H9 (cell line): Measurements from ENCODE around the gene CPSF6. TPM values are rescaled to one million over a fixed set of nuclear protein-coding genes. Genes with fewer than 3 reads are reported as not detected.

Experiments used
- DNase-seq: peaks from one replicate; pipeline ENCODE4 v3.0.0-alpha.2; 2017
- H2AFZ ChIP-seq: one replicate; pipeline ENCODE4 v1.6.1; 2013; ENCODE audit warnings: mild to moderate bottlenecking, low read length, control low read depth, moderate library complexity
- H2AK5ac ChIP-seq: 2 replicates; pipeline ENCODE4 v1.6.1; 2013; ENCODE audit warnings: low read length, control low read depth, mixed read lengths; ENCODE audit not compliant: insufficient read length
- H2BK120ac ChIP-seq: one replicate; pipeline ENCODE4 v1.6.1; 2013; ENCODE audit warnings: low read depth, mild to moderate bottlenecking, low read length, control low read depth, inconsistent platforms; ENCODE audit not compliant: poor library complexity, severe bottlenecking
- H2BK12ac ChIP-seq: 2 replicates; pipeline ENCODE4 v1.6.1; 2013; ENCODE audit warnings: low read length, control low read depth, mixed read lengths, low read depth; ENCODE audit not compliant: insufficient read length
- H2BK15ac ChIP-seq: 2 replicates; pipeline ENCODE4 v1.6.1; 2013; ENCODE audit warnings: low read depth, low read length, control low read depth
- H2BK20ac ChIP-seq: one replicate; pipeline ENCODE4 v1.6.1; 2013; ENCODE audit warnings: low read depth, mild to moderate bottlenecking, low read length, control low read depth, inconsistent platforms; ENCODE audit not compliant: poor library complexity, severe bottlenecking
- H2BK5ac ChIP-seq: 2 replicates; pipeline ENCODE4 v1.6.1; 2013; ENCODE audit warnings: low read length, control low read depth, mixed read lengths; ENCODE audit not compliant: insufficient read length
- H3K14ac ChIP-seq: 2 replicates; pipeline ENCODE4 v1.6.1; 2013; ENCODE audit warnings: low read length, control low read depth; ENCODE audit not compliant: insufficient read depth
- H3K18ac ChIP-seq: 2 replicates; pipeline ENCODE4 v1.6.1; 2013; ENCODE audit warnings: low read depth, mild to moderate bottlenecking, mixed read lengths, low read length, control low read depth; ENCODE audit not compliant: insufficient read length
- H3K23ac ChIP-seq: 2 replicates; pipeline ENCODE4 v1.6.1; 2013; ENCODE audit warnings: low read length, control low read depth, mixed read lengths, low read depth; ENCODE audit not compliant: insufficient read length
- H3K23me2 ChIP-seq: 2 replicates; pipeline ENCODE4 v1.6.1; 2013; ENCODE audit warnings: low read depth, mild to moderate bottlenecking, mixed read lengths, low read length, control low read depth; ENCODE audit not compliant: insufficient read length, poor library complexity, severe bottlenecking
- H3K27ac ChIP-seq: 2 replicates; pipeline ENCODE4 v1.5.1; 2013; ENCODE audit warnings: low read length, control low read depth, mixed read lengths, low read depth; ENCODE audit not compliant: insufficient read length
- H3K27me3 ChIP-seq: 2 replicates; pipeline ENCODE4 v1.6.1; 2013; ENCODE audit warnings: low read length, control low read depth, inconsistent platforms; ENCODE audit not compliant: insufficient read depth
- H3K4ac ChIP-seq: 2 replicates; pipeline ENCODE4 v1.6.1; 2013; ENCODE audit warnings: low read depth, mild to moderate bottlenecking, control low read depth, inconsistent platforms, low read length, moderate library complexity
- H3K4me1 ChIP-seq: 2 replicates; pipeline ENCODE4 v1.6.1; 2013; ENCODE audit warnings: low read length, control low read depth, inconsistent platforms; ENCODE audit not compliant: insufficient read depth
- H3K4me2 ChIP-seq: 2 replicates; pipeline ENCODE4 v1.6.1; 2013; ENCODE audit warnings: low read length, control low read depth, mixed read lengths; ENCODE audit not compliant: insufficient read length, insufficient read depth
- H3K56ac ChIP-seq: 2 replicates; pipeline ENCODE4 v1.6.1; 2013; ENCODE audit warnings: low read depth, mild to moderate bottlenecking, mixed read lengths, low read length, control low read depth; ENCODE audit not compliant: insufficient read length
- H3K79me1 ChIP-seq: 2 replicates; pipeline ENCODE4 v1.6.1; 2013; ENCODE audit warnings: low read depth, mild to moderate bottlenecking, moderate library complexity, low read length, control low read depth, inconsistent platforms; ENCODE audit not compliant: insufficient read depth, poor library complexity, severe bottlenecking
- H3K79me2 ChIP-seq: 2 replicates; pipeline ENCODE4 v1.6.1; 2013; ENCODE audit warnings: low read length, control low read depth, inconsistent platforms; ENCODE audit not compliant: insufficient read depth
- H3K9ac ChIP-seq: 2 replicates; pipeline ENCODE4 v1.6.1; 2013; ENCODE audit warnings: low read length, control low read depth, mixed read lengths; ENCODE audit not compliant: insufficient read length; ENCODE audit errors: extremely low read depth
- H3K9me3 ChIP-seq: one replicate; pipeline ENCODE4 v1.6.1; 2013; ENCODE audit warnings: low read depth, low read length, inconsistent platforms; ENCODE audit not compliant: control insufficient read depth
- H3T11ph ChIP-seq: one replicate; pipeline ENCODE4 v1.6.1; 2013; ENCODE audit warnings: mild to moderate bottlenecking, low read length, control low read depth, inconsistent platforms
- H4K20me1 ChIP-seq: one replicate; pipeline ENCODE4 v1.6.1; 2013; ENCODE audit not compliant: control insufficient read depth, insufficient read length, insufficient read depth
- H4K5ac ChIP-seq: 2 replicates; pipeline ENCODE4 v1.6.1; 2013; ENCODE audit warnings: low read depth, mild to moderate bottlenecking, mixed read lengths, low read length, control low read depth; ENCODE audit not compliant: insufficient read length
- H4K8ac ChIP-seq: replicated peaks from 2 replicates; pipeline ENCODE4 v1.6.1; 2013; ENCODE audit warnings: low read length, control low read depth, mixed read lengths, low read depth; ENCODE audit not compliant: insufficient read length
- H4K91ac ChIP-seq: 2 replicates; pipeline ENCODE4 v1.6.1; 2013; ENCODE audit warnings: low read depth, mild to moderate bottlenecking, moderate library complexity, mixed read lengths, low read length, control low read depth; ENCODE audit not compliant: insufficient read length
- H3K27ac Mint-ChIP-seq, 3 experiments: 2 replicates in 2 of 3; 3 replicates in 1 of 3; pipeline ENCODE4 v1.8.0; 2020 to 2021; ENCODE audit warnings: mixed read lengths in 3 of 3, mild to moderate bottlenecking in 1 of 3, moderate library complexity in 1 of 3
- H3K27me3 Mint-ChIP-seq: 2 replicates; pipeline ENCODE4 v1.8.0; 2021; ENCODE audit warnings: low read depth, mild to moderate bottlenecking, moderate library complexity, mixed read lengths
- H3K36me3 Mint-ChIP-seq, 3 experiments: 2 replicates in 2 of 3; 3 replicates in 1 of 3; pipeline ENCODE4 v1.8.0; 2020 to 2021; ENCODE audit warnings: low read depth in 3 of 3, mixed read lengths in 3 of 3; ENCODE audit not compliant: insufficient read depth in 1 of 3
- H3K4me1 Mint-ChIP-seq, 2 experiments: 2 replicates each; pipeline ENCODE4 v1.8.0; 2020; ENCODE audit warnings: mixed read lengths in 2 of 2
- H3K4me3 Mint-ChIP-seq, 2 experiments: 2 replicates in 1 of 2; 3 replicates in 1 of 2; pipeline ENCODE4 v1.8.0; 2020 to 2021; ENCODE audit warnings: mild to moderate bottlenecking in 2 of 2, mixed read lengths in 2 of 2, moderate library complexity in 1 of 2
- H3K9me3 Mint-ChIP-seq, 2 experiments: 2 replicates in 1 of 2; 3 replicates in 1 of 2; pipeline ENCODE4 v1.8.0; 2020; ENCODE audit warnings: mild to moderate bottlenecking in 2 of 2, mixed read lengths in 2 of 2, moderate library complexity in 1 of 2
- CTCF ChIP-seq: fragments of 200-600 bp; sonication (generic); conservative IDR thresholded peaks from 3 replicates; pipeline ENCODE4 v1.8.0; 2021; ENCODE audit warnings: antibody characterized with exemption, mild to moderate bottlenecking
- WGBS: extraction: QIAGEN DNeasy Blood & Tissue Kit; methylation state at CpG from one replicate; pipeline ENCODE4 v1.1.7; 2013; ENCODE audit warnings: missing lambda C conversion rate, low lambda C conversion rate, mixed read lengths; ENCODE audit not compliant: insufficient read length; ENCODE audit errors: extremely low coverage; 5-methylcytosine and 5-hydroxymethylcytosine counted together
- total RNA-seq: library from RNA; stranded (reverse); gene quantifications from 2 replicates; pipeline ENCODE4 v1.2.1, GENCODE V29; 2021

The CPSF6 gene
- total RNA-seq, 1 experiment from 2014 or later, result 183 TPM

- Histone ChIP-seq H3K23me2 (no peaks in the 10 kb centered on the region), H4K20me1 (no peaks in the 10 kb centered on the region), H4K5ac (no peak overlapping the region), H2BK120ac (no peak overlapping the region), H3K18ac (no peak overlapping the region), H4K8ac (no peak overlapping the region), H3K9ac (no peak overlapping the region), H3K4me2 (no peak overlapping the region), H2AFZ (no peak overlapping the region), H2BK20ac (no peak overlapping the region), H3K56ac (no peak overlapping the region), H3K14ac (no peak overlapping the region), H3T11ph (no peak overlapping the region), H2AK5ac (no peak overlapping the region), H3K79me2 (no peaks in the 10 kb centered on the region), H3K27me3 (no peaks in the 10 kb centered on the region), H2BK5ac (no peak overlapping the region), H3K4ac (no peak overlapping the region), H2BK15ac (no peak overlapping the region), H3K79me1 (no peaks in the 10 kb centered on the region), H3K23ac (no peak overlapping the region), H3K27ac (no peak overlapping the region), H2BK12ac (no peak overlapping the region), H3K4me1 (no peaks in the 10 kb centered on the region), H4K91ac (no peak overlapping the region), H3K9me3 (no peaks in the 10 kb centered on the region)
- Mint-ChIP-seq H3K27me3 (peaks cover 4% of the 10 kb centered on the region), H3K27ac (no peak overlapping the region), H3K9me3 (no peaks in the 10 kb centered on the region), H3K36me3 (no peaks in the 10 kb centered on the region), H3K4me1 (peaks cover 2% of the 10 kb centered on the region in 2 experiments; a peak in 2 of 4 replicates), H3K4me3 (no peak overlapping the region)
- peak; percentile 94 for DNase-seq
- TF ChIP-seq CTCF, result peak; percentile 95
- no CpG with 5 or more reads among the region's 9 CpGs for WGBS
These were observed 51.3 kb downstream of the CPSF6 start for GRCh38 chr12:69290545-69291277.
